ENCODE measurements around the gene BBIP1.

DNA sequence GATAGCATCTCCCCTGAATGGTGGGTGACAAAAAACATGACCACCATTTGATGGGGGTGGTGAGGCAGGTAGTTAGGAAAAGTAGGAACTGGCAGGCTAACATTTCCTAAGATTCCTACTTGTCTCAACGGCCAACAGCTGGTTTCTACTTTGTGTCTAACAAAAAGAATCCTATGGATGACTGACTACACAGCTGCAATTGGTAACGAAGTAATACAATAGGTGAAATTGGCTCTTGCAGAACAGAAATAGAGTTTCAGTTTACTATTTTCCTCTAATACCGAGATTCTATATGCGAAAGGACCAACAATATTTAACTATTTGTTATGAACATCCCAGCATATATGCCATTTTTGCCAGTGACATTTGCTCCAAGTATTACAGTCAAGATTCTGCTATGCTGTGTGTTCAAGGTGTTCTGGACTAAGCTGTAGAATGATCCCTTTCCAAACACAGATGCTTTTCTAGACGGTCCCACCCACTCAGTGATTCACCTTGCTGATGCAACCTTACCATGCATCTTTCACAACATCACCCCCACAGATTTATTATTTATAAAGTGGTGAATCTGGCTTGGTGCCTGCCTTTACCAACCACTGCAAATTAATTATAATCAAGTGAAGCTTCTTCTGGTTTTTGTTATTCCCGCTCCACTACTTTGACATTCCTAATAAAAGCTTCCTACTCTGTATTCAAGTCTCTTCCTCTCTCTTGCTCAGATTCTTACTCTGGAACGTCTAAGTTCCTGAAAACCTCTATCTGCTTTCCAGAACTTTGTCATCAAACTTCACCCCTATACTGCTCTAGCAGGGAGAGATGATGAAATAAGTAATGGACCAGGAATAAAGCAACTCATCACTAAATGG is 16.8 kb downstream of the BBIP1 start:
- TF ChIP-seq GATA3 (IDR thresholded peaks at IDR 0.05; ENCODE audit: low read depth, low read length) (no peak), GATA2 (IDR thresholded peaks at IDR 0.05; ENCODE audit: low read depth, low read length) (no peak)

Data from SH-SY5Y (cell line).